ENCODE results near the gene MYBPC3.
A peak's percentile ranks its signal among the peaks of the same experiment; 100 is the strongest.

GRCh38 chr11:47394322-47395222, 42.1 kb upstream of the MYBPC3 start:
- TF ChIP-seq REST (IDR thresholded peaks at IDR 0.05; ENCODE audit: insufficient read depth in 1 of 2, low read depth in 2 of 2, low read length in 2 of 2), result no peak
- peak; percentile 65 for TF ChIP-seq POLR2AphosphoS5 (IDR thresholded peaks at IDR 0.05; ENCODE audit: low read depth, low read length)
- TF ChIP-seq TAF1 (IDR thresholded peaks at IDR 0.05; ENCODE audit: borderline replicate concordance, insufficient read depth, low read length), result no peak
